Ishikawa (cell line): ENCODE results near the gene MAP3K4.

Experiments used
- CEBPB ChIP-seq: IDR thresholded peaks from 2 replicates; pipeline ENCODE4 v1.6.1; 2012
- EP300 ChIP-seq: IDR thresholded peaks from 2 replicates; pipeline ENCODE4 v1.6.1; 2012; ENCODE audit warnings: borderline replicate concordance
- FOXM1 ChIP-seq: IDR thresholded peaks from 2 replicates; pipeline ENCODE4 v1.6.1; 2012; ENCODE audit warnings: low read depth, borderline replicate concordance
- NFIC ChIP-seq: IDR thresholded peaks from 2 replicates; pipeline ENCODE4 v1.6.1; 2012
- REST ChIP-seq: IDR thresholded peaks from 2 replicates; pipeline ENCODE4 v1.6.1; 2012; ENCODE audit warnings: low read depth, mild to moderate bottlenecking
- TCF12 ChIP-seq: IDR thresholded peaks from 2 replicates; pipeline ENCODE4 v1.6.1; 2012; ENCODE audit warnings: low read depth
- TEAD4 ChIP-seq: IDR thresholded peaks from 2 replicates; pipeline ENCODE4 v1.6.1; 2012
- TF ChIP-seq, protein P1 (sequence below): IDR thresholded peaks from 2 replicates; pipeline ENCODE4 v1.6.1; 2012
- TF ChIP-seq, protein P2 (sequence below): IDR thresholded peaks from 2 replicates; pipeline ENCODE4 v1.6.1; 2012

DNA sequence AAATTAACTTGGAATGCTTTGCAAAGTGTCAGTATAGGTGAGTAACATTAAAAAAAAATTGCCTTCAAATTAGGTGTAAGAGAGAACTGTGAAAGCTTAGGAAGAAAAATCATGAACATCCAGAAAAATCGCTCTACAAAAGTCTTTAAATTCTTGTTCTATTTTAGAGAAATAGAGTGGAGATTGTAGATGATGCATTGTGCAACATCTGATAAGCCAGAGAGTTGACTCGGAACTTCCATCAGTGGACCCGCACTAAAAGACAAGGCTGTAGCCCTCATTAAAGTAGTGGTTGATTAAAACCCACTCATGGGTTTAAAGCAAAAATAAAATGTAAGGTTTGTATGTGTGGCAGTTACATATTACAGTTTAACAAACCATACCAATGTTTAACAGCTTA, 35.8 kb downstream of the MAP3K4 start:
- TF ChIP-seq FOXM1 (no peak), NFIC (no peak), EP300 (no peak), TCF12 (no peak), TEAD4 (no peak), CEBPB (no peak), REST (no peak)
- TF ChIP-seq, protein P1, sequence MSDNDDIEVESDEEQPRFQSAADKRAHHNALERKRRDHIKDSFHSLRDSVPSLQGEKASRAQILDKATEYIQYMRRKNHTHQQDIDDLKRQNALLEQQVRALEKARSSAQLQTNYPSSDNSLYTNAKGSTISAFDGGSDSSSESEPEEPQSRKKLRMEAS: no peak
- TF ChIP-seq, protein P2, sequence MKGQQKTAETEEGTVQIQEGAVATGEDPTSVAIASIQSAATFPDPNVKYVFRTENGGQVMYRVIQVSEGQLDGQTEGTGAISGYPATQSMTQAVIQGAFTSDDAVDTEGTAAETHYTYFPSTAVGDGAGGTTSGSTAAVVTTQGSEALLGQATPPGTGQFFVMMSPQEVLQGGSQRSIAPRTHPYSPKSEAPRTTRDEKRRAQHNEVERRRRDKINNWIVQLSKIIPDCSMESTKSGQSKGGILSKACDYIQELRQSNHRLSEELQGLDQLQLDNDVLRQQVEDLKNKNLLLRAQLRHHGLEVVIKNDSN: no peak
